HG03354 (cell line): Measurements from ENCODE around the gene CES4A.
"Not testable (repeated sequence)": the region's sequence is repeated elsewhere in the genome, so short reads cannot be mapped to it uniquely, and the experiment has no call there.

Source experiments
- ATAC-seq: cut with Tn5 transposase; IDR thresholded peaks from one replicate; pipeline ENCODE4 v1.9.1; 2021; ENCODE audit warnings: mild to moderate bottlenecking; ENCODE audit not compliant: unreplicated experiment, poor library complexity, severe bottlenecking

CES4A gene

DNA sequence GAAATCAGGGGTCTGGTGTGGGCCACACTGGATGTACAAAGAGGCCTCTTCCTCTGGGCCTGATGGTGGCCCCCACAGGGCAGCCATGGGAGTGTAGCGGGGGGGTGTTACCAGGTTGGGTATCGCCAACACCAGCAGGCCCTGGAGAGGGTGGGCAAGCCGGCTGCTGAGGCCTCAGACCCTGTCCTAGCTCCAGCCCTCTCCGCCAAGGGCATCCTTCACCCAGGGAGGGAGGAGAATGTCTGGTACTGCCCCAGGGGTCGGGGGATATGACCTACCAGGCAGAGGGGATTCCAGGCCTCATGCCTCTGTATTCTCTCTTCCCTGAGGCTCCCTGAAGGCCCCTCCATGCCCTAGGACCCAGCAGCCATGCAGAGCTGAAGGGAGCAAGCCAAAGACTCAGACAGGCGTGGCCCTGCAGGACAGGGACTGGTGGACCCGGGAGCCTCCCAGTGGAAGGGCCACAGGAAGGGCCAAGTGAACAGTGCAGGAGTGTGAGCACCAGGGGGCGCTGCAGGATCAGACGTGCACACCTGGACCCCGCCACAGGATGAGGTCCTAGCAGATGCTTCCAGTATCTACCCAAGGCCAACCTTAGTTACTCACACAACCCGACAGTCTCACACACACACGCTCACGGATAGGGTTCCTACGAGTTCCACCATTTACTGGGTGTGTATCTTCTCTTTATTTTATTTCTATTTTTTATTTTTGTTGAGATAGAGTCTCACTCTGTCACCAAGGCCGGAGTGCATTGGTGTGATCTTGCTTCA lies 10.9 kb upstream of the CES4A start:
- ATAC-seq = peak; percentile 88

DNA sequence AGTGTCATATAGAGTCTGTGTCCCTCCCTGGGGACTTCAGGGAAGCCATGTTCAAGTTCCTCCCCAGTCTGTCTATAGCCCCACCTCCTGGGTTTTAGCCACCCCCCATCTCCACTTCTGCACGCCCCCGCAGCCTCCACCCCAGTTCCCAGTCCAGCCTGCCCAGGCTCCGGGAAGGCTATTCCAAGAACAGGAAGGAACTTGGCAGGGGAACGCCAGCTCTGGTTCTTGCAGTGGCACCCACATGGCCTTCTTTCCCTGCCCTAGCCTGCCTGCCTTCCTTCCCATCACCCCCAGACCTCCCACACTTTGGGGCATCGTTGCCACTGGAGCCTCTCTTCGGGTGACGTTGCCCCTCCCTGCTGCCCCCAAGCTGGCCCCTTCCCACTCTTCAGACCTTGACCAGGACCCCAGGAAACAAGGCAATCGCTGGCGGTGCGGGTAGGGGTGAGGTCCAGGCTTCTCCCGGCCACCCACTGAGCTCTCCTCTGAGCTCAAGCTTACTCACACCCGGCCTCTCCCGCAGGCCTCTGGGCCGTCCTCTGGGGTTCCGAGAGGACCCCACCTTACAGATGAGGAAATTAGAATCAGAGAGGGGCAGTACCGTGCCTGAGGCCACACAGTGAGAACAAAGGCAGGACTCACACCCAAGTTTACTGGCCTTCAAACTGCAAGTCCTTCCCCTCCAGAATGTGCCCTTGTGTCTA lies 9.2 kb upstream of the CES4A start:
- ATAC-seq = no peak

DNA sequence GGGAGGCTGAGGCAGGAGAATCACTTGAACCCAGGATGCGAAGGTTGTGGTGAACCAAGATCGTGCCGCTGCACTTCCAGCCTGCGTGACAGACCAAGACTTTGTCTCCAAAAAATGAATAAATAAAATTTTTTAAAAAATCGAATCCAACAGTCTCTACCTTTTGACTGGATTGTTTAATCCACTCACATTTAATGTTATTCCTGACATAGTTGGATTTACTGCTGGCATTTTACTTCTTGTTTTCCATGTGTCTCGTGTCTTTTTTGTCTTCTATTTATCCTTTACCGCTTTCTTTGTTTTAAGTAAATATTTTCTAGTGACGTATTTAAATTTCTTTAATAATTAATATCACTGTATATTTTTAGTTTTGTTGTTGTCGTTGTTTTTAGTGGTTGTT lies 5.4 kb upstream of the CES4A start:
- no peak for ATAC-seq

DNA sequence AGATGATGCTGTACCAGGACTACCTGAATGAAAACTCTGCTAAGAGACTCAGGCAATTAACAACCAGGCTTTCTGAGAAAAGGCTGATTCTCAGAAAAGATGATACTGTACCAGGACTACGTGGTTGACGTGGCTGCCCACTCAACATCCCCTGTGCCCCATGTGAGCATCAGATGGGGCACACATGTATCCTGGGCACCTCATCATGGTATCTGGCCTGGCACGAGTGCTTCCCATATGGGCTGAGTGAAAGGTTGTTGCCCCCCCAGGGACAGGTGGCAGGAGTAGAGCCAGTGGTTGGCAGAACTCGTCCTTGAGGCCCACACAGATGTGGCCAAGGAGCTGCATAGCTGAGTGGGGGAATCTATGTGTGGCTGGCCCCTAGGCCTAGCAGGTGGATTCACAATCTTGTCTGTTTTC lies 3.5 kb upstream of the CES4A start:
- no peak for ATAC-seq

DNA sequence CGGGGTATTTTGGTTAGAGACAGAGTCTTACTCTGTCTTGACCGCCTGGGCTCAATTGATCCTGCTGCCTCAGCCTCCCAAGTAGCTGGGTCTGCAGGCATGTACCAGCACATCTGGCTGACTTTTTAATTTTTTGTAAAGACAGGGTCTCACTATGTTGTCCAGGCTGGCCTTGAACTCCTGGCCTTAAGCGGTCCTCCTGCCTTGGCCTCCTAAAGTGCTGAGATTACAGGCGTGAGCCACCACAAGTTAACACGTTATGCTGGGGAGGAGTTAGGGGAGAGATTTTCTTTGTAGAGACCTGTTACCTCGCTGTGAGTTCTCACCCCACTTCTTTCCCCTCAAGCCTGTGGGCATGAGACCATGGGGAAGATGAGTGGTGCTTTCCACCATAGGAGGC lies 1.8 kb upstream of the CES4A start:
- ATAC-seq = no peak

DNA sequence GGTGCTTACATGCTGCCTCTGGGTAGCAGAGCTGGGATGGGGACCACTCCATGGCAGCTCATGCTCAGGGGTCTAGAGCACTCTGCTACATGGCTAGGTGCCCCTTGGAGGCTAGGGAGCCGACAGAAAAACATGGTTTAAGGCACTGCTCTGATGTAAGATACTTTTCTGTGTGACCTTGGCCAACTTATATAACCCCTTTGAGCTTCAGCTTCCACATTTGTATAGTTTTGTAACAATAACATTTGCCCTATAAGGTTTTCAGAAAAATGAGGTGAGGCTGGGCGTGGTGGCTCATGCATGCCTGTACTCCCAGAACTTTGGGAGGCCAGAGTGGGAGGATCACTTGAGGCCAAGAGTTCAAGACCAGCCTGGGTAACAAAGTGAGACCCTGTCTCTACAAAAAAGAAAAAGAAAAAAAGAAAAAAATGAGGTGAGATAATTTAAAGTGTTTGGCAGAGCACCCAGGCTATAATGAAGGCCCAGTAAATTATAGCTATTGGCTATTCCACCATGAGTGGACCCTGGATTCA lies 3.2 kb downstream of the CES4A start:
- no peak for ATAC-seq

DNA sequence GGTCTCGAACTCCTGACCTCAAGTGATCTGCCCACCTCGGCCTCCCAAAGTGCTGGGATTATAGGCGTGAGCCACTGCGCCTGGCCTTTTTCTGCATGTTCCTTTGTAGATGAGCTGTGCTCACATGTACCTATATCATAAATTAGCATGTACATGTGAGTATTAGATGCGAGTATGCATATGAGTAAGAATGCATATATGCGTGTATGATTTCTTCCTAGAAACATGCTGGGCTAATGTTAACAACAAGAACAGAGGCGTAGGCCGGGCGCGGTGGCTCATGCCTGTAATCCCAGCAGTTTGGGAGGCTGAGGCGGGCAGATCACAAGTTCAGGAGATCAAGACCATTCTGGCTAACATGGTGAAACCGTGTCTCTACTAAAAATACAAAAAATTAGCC lies 5.2 kb downstream of the CES4A start:
- not testable (repeated sequence) for ATAC-seq

DNA sequence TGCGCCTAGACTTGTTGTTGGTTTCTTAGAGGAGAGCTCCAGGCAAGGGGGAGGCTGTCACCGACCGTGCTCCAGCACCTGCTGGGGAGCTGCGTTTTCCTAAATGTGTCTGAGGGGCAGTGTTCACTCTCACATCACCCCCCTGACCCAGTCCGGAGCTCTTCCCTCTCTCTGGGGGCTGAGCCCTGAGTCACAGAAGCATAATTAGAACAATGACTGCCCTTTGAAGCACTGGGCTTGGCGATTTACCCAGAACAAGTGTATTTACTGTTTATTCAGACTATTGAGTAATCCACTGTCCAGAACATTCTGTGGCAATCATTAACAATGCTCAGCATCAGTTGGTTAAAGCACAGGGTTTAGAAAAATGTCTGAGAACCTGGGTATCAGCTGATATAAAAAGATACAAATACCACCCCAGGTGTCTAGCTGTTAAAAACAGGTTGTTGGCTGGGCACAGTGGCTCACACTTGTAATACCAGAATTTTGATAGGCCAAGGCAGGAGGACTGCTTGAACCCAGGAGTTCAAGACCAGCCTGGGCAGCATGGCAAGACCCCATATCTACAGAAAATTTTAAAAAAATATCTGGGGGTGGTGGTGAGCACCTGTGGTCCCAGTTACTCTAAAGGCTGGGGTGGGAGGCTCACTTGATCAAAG lies 8.1 kb downstream of the CES4A start:
- no peak for ATAC-seq

DNA sequence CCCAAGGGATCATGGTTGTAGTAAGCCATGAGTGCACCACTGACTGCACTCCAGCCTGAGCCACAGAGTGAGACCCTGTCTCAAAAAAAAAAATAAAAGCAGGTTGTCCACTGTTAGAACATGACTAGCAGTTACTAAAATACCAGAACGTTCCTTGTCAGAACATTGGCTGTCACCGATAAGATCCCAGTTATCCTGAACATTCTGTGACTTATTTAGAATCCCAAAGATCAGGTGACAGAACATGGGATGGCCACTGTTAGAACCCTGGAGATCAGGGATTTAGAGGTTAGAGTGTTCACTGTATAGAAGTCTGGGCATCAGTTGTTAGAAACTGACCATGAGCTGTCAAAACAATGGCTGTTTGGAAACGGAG lies 8.6 kb downstream of the CES4A start:
- no peak for ATAC-seq

DNA sequence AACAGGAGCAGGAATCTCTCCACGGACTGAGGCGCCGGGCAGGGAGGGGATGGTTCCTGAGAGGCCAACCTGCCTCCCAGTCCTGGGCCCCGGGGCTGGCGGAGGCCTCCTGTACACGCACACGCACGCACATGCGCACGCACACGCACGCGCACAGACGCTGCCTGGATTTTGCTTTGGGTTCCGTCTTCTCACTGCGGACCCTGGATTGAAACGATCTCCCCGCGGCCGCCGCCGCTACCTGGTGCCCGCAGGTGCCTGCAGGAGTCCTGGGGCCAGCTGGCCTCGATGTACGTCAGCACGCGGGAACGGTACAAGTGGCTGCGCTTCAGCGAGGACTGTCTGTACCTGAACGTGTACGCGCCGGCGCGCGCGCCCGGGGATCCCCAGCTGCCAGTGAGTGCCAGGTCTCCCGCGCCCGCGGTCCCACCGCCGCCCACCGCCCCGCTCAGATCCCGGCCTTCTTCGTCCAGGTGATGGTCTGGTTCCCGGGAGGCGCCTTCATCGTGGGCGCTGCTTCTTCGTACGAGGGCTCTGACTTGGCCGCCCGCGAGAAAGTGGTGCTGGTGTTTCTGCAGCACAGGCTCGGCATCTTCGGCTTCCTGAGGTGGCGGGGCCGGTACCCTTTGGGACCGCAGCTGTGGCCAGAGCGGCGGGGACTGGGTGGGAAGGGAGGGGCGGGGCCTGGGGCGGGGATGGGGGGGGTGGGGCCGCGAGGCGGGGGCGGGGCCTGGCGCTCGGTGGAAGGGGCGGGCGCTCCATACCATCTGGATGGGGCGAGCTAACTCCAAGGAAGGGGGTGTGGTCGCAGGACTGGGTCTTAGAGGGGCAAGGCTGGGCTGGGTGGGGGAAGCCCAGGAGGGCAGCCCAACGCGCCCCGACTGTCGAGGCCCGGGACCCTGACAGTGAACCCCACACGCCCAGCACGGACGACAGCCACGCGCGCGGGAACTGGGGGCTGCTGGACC lies 12.3 kb downstream of the CES4A start:
- no peak for ATAC-seq

DNA sequence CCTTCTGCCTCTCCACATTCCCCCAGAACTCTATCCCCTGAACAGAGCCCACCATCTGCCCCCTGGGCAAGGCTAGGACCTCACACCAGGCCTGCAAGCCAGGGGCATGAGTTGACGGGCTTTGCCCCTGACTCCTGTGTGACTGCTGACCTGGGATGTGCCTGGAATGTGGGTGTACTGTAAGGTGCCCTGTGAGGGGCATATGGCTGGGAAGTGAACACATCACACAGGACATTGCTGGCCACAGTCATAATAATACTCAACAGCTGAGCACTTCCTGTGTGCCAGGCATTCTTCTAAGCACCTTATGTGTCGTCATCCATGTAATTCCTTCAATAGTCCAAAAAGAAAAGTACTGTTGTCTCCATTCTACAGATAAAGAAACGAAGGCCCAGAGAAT lies 13.3 kb downstream of the CES4A start:
- ATAC-seq = no peak

DNA sequence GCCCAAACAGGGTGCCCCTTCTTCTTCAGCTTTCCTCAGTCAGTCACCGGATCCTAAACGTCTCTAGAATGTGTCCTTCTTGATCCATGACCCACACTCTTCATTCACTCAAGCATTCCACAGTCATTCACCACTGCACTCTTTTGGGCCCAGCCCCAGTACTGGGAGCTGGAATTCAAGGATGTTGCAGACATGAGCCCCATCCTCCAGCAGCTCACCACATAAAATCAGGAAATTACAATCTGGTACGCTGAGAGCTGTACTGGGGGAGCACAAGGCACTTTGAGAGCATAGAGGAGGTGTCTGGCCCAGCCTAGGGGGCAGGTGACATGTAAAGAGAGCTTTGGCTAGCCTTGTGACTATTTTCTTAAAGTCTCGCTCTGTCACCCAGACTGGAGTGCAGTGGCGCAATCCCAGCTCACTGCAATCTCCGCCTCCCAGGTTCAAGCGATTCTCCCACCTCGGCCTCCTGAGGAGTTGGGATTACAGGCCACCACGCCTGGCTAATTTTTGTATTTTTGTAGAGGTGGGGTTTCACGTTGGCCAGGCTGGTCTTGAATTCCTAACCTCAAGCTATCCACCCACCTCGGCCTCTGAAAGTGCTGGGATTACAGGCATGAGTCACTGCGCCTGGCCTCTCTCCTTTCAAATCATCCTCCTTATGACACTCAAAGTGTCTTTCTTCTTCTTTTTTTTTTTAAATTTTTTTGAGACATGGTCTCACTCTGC lies 18.7 kb downstream of the CES4A start:
- no peak for ATAC-seq

DNA sequence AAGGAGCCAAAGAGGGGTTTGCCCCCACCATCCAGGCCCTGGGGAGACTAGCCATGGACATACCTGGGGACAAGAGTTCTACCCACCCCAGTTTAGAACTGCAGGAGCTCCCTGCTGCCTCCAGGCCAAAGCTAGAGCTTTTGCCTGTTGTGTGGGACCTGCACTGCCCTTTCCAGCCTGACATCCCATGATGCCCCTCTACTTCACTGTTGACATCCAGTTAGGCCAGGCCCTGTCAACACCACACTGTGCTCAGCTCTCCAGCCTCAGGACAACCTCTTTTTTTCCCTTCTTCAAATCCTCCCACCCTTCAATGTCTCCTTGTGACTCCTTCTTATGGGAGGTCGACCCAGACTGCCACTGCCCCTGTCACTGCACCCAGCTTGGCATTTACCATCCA lies 20.8 kb downstream of the CES4A start:
- ATAC-seq = no peak

DNA sequence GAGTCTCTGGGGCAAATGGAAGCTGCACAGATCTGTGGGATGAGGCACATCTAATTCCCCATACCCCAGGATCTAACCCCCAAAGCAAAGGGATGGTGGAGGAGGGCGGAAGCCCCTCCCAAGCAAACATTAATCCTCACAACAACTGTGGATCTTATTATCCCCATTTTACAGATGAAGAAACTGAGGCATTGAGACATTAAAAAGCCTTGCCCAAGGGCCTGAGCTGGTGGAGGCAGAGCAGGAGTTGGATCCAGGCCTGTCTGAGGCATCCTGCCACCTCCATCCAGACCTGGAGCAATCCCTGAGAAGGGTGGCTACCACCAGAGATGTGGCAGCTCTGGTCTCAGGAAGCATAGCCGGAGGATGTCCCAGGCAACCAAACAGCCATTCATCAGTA lies 22.9 kb downstream of the CES4A start:
- ATAC-seq = no peak

DNA sequence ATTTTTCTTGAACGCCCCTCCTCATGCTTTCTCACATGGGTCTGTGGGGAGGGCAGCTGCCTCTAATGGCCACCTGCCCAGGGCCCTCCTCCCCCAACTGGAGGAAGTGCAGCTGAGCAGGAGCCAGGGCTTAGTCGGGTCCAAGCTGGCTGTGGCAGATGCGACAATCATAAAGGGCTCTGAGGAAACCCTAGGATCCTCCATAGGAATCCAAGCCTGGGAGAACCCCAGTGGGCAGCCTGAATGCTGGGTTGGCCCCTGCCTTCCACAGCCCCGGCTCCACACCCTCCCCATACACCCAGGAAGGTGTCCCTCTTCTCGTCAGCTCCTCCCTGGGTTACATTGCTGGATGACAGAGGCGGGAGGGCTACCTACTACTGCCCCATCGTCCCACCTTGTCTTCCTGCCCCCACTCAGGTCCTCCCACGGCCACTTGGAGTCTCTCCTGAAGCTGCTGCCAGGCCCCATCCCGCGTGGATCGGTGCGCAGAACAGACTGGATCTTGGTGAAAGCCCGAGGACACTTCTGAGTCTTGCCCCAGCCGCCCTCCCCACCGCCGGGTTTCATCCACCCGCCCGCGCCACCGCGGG lies 24.9 kb downstream of the CES4A start:
- ATAC-seq = no peak

DNA sequence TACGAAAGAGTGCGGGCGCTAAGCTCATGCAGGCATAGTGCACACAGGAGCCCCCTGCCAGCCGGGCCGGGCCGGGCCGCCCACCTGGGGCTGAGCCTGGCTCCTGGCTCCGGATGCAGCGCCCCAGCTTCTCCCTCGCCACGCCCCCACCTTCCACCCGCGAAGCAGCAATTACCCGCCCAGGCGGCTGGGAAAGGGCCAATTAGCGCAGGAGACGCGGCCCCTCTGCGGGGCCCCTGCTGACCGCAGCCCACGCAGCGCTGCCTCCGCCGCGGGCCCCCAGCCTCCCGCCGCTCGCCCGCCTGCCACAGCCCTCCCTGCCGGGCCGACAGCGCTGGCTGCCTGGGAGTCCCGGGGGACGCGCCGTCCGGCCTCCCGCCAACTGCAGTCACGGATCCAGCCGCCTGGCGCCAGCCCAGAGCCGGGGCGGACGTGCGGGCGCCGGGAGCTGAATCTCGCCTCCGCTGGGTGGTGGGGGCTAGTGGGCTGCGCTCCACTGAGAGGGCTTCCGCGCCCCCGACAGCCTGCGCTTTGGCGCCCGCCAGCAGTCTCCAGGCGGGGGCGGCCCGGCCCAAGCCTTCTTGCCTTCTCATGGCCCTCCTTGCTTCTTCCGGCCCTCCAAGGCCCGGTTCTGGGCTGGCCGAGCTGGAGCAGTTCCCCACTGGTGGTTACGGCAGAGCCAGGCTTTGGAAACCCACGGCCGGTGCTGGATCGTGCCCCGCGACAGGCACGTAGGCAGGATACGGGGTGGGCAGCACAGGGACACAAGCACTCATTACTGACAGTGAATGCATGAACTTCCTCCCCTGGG lies 25.6 kb downstream of the CES4A start:
- peak; percentile 63 for ATAC-seq

DNA sequence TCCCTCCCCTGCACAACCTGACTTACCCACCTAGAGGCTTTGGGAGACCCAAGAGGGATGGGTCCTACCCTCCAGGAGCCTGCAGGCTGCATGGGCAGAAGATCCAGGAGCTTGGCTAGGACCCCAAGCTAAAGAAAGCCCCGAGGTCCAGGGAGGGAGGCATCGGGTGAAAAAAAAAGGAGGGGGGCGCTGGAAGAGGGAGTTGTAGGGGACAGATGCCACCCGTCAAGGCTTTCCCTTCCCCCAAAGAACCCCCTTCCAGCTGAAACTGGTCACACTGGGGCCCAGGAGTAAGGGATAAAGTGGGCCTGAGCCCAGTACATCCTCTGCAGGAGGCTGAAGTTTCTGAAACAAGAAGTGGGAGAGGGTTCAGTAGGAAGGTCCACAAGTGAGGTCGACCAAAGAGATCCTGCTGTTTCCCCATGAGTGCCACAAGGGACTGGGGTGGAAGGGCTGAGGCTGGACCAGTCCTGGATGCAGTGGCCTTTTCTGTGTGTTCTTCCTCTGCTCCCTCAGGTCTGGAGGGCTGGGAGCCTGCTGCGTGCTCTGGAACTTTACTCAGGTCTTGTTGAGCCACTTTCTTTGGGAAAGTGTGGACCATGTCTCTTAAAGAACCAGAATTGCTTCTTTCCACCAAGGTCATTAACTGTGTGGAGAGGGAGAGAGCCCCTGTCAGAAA lies 26.4 kb downstream of the CES4A start:
- no peak for ATAC-seq
